HG03039 (cell line): Measurements from ENCODE around the gene TMEM200B.
"Not testable (repeated sequence)": the region's sequence is repeated elsewhere in the genome, so short reads cannot be mapped to it uniquely, and the experiment has no call there.

Source experiments
- ATAC-seq: cut with Tn5 transposase; IDR thresholded peaks from one replicate; pipeline ENCODE4 v1.9.1; 2021; ENCODE audit warnings: mild to moderate bottlenecking, moderate library complexity; ENCODE audit not compliant: unreplicated experiment

TMEM200B gene

DNA sequence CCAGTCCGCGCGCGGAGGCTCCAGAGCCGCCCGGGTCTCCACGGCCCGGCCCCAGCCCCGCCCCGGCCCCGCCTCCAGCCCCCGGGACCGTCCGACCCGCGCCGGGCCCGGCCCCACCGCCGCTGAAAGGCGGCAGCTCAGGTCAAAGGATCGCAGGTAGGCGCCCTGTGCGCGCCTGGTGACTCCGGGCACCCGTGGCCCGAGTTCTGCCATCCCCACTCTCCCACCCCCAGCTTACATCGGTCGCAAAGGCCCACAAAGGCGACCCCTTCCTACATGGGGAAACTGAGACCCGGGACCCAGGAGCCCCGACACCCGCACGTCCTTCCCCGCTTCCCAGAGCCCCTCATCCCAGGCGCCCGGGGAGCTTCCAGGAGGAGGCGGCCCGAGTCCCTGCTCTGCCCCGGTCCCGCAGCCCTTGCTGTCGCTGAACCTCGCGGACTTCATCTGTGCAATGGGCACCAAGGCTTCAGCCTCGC, at the start of gene TMEM200B:
Gene TMEM200B, minus strand, starts transcription at position 17 of the 479 bp plus-strand sequence. CDS start 2,075 bp downstream, outside the sequence.
- ATAC-seq: no peak

DNA sequence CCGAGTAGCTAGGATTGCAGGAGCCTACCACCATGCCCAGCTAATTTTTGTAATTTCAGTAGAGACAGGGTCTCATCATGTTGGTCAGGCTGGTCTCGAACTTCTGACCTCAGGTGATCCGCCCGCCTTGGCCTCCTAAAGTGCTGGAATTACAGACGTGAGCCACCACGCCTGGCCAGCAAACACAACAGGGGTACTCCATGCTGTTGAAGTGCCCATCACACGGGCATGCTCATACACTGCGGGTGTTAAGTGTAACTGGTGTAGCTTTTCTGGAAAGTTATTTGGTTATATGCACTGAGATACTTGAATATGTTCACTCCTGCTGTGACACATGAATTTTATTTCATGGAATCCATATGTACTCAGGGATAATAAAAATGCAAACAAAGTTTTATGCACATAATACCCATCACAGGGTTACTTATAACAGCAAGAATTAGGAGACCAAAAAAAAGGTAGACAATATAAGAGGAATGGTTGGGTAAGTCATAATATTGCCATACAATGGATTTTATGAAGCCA, 48.8 kb upstream of the TMEM200B start:
- ATAC-seq: no peak

DNA sequence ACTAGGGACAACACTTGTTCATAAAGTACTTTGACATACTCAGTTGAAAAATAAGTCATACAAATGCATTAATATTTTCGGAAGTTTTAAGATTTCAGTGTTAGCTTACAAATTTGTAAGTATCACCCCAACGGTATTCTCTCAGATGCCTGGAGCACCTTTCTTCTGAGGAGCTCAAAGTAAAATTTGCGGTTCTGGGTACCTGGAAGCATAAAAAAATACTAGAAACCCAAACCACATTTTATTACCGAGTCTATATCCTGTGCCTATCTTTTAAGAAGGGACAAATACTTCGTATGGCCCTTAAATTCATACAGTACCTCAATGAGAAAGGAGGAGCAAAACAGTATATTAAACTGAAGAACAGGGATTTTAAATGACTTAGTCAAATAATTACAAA, 47.8 kb upstream of the TMEM200B start:
- no peak for ATAC-seq

DNA sequence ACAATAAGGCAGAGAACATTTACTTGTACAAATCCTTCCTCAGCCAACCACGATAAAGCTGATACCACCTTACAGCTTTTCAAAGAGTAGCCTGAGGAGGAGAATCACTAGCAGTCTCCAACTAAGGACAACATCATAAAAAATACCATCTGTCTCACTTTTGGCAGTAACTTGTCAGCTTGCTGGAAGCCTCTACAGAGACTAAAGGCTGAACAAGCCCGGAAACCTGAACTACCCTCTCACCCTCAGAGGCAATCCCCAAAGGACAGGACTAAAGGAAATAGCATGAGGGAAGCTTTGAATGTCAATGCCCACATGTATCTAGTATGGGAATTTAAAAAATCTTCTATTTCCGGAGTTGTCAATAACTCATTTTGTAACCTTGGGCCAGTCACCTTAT, 47.4 kb upstream of the TMEM200B start:
- ATAC-seq: no peak

DNA sequence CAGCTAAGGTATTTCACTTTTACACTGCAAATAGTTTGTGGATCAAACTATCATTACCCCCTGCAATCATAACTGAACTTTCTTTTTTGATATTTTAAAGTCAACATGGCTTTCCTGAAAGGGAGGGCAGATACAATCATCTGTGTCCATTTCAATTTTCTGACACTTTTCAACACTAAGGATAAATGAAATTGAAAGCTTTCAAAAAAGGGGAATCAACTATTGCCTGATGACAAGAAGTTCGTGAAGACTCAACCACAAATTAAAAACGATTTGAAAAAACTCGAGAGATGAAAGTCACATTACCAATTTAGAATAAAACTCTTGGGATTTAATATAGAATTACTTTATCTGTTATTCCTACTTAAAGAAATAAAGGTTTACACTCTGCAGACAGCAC, 46.3 kb upstream of the TMEM200B start:
- ATAC-seq: no peak

DNA sequence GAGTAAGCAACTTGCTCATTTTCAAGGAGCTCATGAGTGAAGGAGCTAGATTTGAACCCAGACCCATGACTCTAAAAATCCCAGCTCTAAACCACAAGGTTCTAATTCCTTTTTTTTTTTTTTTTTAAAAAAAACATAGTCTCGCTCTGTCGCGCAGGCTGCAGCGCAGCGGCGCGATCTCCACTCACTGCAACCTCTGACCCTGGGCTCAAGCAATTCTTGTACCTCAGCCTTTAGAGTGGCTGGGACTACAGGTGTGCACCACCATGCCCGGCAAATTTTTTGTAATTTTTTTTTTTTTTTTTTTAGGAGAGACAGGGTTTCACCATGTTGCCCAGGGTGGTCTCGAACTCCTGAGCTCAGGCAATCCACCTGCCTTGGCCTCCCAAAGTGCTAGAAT, 44.2 kb upstream of the TMEM200B start:
- ATAC-seq: no peak

DNA sequence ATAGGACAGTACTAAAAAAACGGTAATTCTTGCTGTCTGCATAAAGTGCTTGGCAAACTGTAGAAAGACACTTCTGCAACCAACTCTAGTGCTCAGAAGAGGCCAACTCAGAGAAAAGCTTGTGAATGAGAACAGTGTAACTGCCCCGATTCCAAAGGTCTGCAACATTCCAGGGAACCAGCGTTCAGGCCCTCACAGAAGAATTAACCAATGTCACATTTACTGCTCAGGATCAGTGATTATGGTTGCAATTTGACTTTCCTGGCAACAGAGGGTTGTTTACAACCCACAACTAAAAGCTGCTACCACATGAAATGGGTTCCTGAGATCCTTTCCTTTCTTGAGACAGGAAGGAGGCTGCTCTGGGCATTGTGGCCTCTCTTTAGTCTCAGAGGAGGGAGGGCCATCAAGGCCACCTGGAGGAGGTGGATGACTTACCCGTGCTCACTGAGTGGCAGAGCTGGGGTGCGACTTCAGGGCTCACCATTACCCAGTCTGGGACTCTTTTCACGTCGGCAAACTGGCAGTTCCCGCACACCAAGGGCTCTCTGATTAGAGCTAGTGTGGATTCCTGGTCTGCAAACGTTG, 42.7 kb upstream of the TMEM200B start:
- ATAC-seq: no peak

DNA sequence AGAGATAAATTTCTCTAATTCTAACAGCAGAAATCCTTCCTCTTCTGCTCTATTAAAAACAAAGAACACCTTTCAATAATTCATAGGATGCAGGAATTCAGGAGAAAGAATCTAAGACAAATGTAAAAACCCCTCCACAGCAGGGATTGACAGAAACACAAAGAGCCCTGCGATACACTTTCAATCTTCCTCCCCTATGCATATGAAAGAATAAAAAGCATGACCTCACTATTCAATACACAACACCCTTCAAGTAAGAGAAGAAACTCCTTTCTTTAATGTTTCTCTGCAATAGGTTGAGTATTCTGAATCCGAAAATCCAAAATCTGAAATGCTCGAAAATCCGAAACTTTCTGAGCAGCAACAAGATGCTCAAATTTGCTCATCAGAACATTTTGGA, 40.9 kb upstream of the TMEM200B start:
- ATAC-seq: no peak

DNA sequence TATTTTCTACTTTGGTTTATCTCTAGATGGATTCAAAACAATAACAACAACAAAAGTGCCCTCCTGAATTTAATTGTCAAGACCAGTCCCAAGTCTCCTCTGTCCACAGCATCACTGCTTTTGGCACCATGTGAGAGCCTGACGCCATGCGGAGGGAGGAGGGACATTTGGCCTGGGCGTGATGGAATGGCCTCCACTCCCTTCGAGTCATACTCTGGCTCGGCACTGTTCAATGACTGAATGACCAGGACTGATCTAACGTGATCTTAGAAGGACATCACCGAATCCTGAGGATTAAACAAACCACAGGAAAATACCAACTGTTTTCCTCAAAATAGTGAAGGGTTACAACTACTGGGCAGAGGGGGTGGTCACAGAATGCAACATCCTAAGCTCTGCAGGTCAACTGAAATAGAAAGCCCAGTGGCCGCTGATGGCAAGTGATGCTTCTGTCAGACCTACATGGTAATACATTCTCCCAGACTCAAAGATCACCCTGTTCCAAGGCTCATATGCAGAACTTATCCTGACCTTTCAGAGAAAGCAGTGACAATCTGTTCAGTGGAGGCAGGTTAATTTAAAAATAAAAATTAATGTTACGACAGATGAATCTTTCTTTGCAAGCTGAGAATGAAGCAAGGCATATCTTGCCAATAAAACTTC, 38.9 kb upstream of the TMEM200B start:
- ATAC-seq: no peak

DNA sequence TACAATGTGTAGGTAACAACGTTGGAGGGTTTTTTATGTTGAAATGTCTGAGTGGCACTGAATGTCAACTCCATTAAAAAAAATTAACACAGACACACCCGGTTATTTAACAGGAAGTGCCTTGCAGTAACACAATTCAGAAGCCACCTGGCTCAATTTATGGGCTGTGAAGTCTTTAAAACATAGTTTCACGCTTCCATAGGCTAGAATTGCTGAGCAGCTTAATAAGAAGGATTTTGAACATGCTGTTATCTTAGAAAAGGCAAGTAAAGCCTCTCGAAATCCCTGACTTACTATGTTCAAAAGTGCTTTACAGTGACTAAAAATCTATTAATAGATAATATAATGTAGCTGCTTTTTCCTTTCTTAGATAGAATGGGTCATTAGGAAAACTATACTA, 38.3 kb upstream of the TMEM200B start:
- ATAC-seq: no peak

DNA sequence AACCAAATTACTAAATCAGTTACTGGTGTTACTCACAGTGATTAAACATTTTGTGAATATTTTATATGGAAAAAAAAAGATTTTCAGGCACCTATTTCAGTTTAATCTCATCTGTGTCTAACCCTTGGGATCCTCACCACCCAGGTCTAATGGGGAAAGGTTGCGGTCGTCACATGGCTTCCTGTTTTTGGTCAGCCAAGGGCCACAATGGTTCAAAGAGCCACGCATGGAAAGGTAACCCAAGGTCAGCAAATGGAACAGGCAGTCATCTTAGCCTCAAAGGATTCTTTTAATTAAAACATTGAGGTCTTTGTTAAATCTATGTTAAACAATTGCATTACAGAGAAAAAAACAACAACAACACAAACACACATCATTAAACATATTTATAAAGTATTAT, 36.1 kb upstream of the TMEM200B start:
- no peak for ATAC-seq

DNA sequence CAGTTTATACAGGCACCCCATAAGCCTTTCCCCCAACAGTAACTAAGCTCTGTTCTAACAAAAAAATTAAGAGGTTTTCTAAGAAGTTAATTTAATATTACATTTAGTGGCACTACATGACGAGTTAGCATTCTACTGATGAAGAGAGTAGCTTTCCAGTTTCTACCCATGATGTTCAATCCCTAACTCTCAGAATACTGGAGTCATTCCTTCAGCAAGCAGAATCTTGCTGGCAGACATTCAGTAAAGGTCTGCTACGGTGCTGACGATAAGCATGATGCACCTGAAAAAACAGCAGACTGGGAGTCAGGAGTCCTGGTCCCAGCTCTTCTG, 33.5 kb upstream of the TMEM200B start:
- no peak for ATAC-seq

DNA sequence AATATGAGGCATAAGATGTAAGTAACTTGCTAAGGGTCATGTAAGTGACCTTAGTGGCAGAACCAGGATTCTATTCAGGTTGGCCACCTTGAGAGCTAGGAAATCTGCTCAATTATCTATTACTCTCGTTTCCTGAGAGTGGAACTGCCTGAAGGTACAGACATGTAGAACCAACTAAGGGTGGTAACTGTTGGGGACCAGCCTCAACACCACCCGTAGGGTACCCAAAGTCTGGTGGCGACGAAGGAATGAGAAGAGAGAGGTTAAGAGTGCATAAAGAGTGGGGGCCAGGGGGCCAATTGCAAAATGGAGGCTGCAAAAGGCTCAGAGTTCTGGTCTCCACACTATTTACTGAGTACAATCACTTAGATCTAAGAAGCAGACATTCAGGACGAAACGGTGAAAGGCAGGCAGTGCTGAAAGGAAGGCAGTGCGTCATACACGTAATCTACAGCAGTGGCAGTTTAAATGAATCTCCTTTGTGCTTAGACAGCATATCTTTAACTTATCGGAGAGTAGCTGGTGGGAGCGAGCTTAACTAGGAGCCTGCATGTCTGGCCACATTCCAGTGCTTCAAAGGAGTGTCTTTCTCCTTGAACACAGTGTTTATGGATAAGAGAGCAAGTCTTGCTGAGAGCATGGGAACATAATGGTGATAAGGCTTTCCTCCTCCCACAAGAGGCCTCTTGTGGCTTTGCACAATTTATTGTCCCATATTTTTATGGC, 33.0 kb upstream of the TMEM200B start:
- no peak for ATAC-seq

DNA sequence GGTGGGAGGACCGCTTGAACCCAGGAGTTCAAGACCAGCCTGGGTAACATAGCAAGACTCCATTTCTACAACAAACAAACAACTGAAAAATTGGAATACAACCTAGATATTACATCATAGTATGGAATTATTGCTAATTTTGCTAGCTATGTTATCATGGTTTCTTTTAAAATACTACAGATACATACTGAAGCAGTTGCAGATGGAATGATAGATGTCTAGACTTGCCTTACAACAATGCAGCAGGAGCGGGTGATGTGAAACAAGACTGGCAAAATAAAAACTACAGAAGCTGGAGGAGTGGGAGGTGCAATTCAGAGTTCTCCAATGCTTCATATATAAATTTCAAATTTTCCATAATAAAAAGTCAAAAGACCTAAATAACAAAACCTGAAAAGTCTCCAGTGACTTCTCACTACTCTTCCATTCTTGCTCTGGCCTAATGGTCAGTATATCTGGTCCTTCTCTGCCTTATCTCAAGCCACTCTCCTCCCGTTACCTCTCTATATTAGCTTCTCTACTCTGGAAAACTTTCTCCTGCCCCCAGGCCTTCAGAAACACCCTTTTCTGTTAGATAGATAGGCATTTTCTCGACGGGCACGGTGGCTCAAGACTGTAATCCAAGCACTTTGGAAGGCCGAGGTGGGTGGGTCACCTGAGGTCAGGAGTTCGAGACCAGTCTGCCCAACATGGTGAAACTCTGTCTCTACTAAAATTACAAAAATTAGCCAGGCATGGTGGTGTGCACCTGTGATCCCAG, 28.5 kb upstream of the TMEM200B start:
- no peak for ATAC-seq

DNA sequence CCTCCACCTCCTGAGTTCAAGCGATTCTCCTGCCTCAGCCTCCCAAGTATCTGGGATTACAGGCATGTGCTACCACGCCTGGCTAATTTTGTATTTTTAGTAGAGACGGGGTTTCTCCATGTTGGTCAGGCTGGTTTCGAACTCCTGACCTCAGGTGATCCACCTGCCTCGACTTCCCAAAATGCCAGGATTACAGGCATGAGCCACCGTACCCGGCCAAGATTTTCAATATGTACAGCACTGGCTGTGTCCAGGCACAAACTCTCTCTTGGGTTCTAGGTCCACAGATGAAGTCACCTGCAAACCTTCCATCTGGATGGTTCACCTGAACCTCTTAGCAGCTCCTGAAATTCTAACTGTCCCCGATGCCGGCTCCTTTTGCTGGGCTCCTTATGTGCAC, 26.6 kb upstream of the TMEM200B start:
- ATAC-seq: not testable (repeated sequence)

DNA sequence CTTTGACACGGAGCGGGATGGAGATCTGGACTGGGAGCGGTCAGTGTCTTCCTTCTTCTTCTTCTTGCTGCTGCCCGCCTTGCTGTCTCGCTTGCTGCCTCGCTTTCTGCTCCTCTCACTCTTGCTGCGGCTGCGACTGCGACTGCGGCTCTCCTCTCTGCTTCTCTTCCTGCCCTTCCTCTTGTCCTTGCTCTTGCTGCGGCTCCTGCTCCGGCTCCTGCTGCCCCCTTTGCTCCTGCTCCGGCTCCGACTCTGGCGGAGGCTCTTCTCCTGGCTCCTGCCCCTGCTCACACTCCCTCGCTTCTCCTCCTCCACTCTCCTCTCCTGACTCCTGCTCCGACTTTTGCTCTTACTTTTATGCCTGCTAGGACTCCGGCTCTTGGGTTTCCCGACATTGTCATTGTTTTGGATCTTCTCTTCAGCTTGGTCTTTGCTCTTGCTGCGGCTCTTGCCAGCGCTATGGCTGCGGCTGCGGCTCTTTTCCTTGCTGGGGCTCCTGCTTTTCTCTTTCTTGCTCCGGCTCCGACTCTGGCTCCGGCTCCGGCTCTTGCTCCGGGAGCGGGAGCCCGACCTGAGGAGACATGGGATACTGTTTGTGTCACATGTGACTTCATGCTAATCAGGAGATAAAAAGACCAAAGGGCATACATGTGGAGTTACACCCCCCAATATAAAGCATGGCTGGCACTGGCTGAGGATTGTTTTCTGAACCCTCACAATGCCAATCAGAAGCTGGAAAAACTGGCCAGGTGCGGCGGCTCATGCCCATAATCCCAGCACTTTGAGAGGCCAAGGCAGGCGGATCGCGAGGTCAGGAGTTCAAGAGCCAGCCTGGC, 25.2 kb upstream of the TMEM200B start:
- ATAC-seq: no peak

DNA sequence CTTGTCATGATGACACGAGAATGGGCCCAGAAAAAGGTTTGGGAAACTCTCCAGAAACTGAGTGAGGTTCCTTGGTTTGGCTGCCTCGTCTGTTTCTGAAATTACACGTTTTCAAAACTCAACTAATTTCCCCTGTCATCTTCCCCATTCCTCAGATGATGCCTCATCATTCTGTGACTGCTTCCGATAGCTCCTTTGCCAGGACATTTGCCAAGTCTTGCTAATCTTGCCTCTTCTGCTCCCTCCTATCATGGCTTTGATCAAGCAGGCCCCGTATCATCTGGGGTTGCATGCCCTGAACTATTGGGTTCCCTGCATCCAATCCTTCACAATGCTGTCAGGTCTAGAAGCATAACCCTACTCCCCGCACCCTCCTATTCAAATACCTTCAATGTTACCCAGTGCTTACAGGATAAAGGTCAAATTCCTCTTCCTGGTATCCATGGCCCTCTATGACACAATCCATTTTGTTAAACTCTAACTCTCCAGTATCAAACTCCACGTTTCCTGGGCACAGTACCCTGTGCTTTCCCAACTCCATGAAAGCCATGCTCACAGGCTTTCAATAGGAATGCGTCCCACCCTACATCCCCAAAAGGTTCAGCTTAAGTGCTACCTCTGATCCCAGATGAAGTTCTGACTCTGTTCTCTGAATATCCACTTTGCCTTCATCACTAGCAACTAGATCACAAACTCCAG, 22.2 kb upstream of the TMEM200B start:
- ATAC-seq: no peak

DNA sequence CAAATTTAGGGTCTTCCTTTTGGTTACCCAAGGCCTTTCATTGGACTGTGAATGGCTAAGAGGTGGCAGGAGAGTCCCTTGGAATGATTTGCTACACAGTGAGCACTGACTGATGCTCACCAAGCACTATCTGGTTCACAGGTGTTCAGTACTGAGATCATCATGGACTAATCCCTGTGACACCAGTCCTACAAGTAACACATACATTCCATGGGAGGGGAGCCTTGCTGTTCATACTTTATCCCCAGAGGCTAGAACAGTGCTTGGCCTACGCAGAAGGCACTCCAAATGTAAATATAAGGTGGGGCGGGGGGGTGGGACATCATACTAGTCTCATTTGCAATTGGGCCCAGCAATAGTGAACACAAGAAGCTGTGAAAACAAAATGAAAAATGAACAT, 20.5 kb upstream of the TMEM200B start:
- no peak for ATAC-seq

DNA sequence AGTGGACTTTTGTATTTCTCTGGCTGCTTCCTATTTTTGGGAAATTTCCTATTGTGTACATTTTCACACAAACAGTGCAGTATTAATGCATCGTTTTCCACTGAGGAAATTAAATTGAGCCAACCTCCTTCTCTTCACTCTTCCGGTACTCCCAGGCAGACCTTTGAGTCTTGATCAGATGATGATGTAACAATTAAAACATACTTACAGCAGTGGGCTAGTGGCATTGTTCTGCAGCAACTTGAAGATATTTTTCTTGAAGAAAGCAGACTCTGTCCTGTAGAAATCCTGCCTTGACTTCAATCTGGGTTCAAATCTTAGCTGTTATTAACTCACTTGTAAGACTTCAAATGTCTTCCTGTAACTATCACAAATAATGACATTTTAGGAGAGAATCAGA, 19.0 kb upstream of the TMEM200B start:
- ATAC-seq: no peak

DNA sequence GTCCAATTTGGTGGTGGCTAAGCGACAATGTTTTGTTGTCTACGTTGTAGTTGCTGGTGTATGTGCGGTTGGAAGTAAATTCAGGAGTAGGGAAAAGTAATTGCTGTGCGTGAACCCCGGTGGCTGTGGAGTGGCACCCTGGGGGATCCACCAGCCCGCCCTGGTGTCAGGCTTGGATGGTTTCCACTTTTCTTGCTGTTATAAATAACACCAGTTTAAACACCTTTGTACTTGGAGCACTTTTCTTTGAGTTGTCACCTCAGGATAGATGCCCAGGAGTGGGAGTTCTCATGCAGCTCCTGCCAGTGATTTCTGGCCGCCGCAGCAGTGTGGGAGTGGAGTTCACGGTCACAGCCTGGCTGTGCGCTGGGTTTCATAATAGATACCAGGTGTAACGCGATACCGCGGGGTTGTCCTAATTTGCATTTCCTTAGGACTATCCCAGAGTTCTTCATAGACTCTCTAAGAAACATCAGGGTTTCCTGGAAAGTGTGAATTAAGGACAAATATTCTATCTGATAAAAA, 12.8 kb upstream of the TMEM200B start:
- ATAC-seq: no peak
